ENCODE results near the gene SGO1.

The SGO1 gene

DNA sequence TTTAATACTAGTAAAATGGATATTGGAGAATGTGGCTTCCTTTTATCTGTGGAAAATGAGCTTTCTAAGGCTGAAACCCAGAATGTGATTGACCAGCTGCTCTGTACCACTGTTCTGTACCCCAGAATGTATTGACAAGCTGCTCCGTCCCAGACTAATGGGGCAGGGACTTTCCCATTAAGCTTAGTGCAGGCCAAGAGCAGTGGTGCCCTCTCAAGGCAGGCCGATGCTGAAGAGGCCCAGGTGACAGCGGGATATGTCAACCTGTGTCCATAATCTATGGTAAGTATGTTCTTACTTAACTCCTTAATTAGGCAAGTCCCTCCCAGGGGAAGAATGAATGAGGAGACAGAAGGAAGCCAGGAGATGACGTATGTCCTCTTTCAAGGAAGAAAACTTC, 31.1 kb downstream of the SGO1 start:
- Histone ChIP-seq H3K4me1 (ENCODE audit: control insufficient read depth, insufficient read depth, low read length) (no peaks in the 10 kb centered on the region), H3K9me3 (ENCODE audit: control insufficient read depth in 2 of 2, low read length in 2 of 2) (no peaks in the 10 kb centered on the region), H3K27ac (ENCODE audit: low read length) (no peak overlapping the region), H3K36me3 (ENCODE audit: control insufficient read depth in 2 of 2, insufficient read depth in 2 of 2, low read length in 2 of 2) (peaks cover 0 to 2% of the 10 kb centered on the region in 2 donors), H3K4me3 (ENCODE audit: low read length in 2 of 2) (no peak overlapping the region), H3K27me3 (ENCODE audit: control insufficient read depth in 1 of 2, insufficient read depth in 2 of 2, low read length in 2 of 2) (no peaks in the 10 kb centered on the region), H3K9ac (ENCODE audit: low read length in 2 of 2) (no peak overlapping the region)

- Histone ChIP-seq H3K4me3 (ENCODE audit: low read length in 2 of 2) (no peak overlapping the region), H3K27me3 (ENCODE audit: control insufficient read depth in 1 of 2, insufficient read depth in 2 of 2, low read length in 2 of 2) (no peaks in the 10 kb centered on the region), H3K4me1 (ENCODE audit: control insufficient read depth, insufficient read depth, low read length) (no peaks in the 10 kb centered on the region), H3K9me3 (ENCODE audit: control insufficient read depth in 2 of 2, low read length in 2 of 2) (no peaks in the 10 kb centered on the region), H3K27ac (ENCODE audit: low read length) (no peak overlapping the region), H3K36me3 (ENCODE audit: control insufficient read depth in 2 of 2, insufficient read depth in 2 of 2, low read length in 2 of 2) (peaks cover 0 to 5% of the 10 kb centered on the region in 2 donors), H3K9ac (ENCODE audit: low read length in 2 of 2) (no peak overlapping the region)
Measured at GRCh38 chr3:20154078-20154477, 31.9 kb downstream of the SGO1 start.

- no peak overlapping the region for H3K4me3 ChIP-seq (ENCODE audit: low read length in 2 of 2)
- H3K9me3 ChIP-seq (ENCODE audit: control insufficient read depth in 2 of 2, low read length in 2 of 2), result no peaks in the 10 kb centered on the region
- H3K27me3 ChIP-seq (ENCODE audit: control insufficient read depth in 1 of 2, insufficient read depth in 2 of 2, low read length in 2 of 2), result no peaks in the 10 kb centered on the region
- H3K27ac ChIP-seq (ENCODE audit: low read length), result no peak overlapping the region
- no peak overlapping the region for H3K9ac ChIP-seq (ENCODE audit: low read length in 2 of 2)
- H3K4me1 ChIP-seq (ENCODE audit: control insufficient read depth, insufficient read depth, low read length), result no peaks in the 10 kb centered on the region
- peaks cover 9 to 13% of the 10 kb centered on the region in 2 donors for H3K36me3 ChIP-seq (ENCODE audit: control insufficient read depth in 2 of 2, insufficient read depth in 2 of 2, low read length in 2 of 2)
Measured at GRCh38 chr3:20148466-20148865, 37.5 kb downstream of the SGO1 start.

- no peaks in the 10 kb centered on the region for H3K27me3 ChIP-seq (ENCODE audit: control insufficient read depth in 1 of 2, insufficient read depth in 2 of 2, low read length in 2 of 2)
- H3K9ac ChIP-seq (ENCODE audit: low read length in 2 of 2), result peak overlapping the region in 1 of 2 donors; percentile 11
- peaks cover 10 to 13% of the 10 kb centered on the region in 2 donors for H3K36me3 ChIP-seq (ENCODE audit: control insufficient read depth in 2 of 2, insufficient read depth in 2 of 2, low read length in 2 of 2)
- no peaks in the 10 kb centered on the region for H3K4me1 ChIP-seq (ENCODE audit: control insufficient read depth, insufficient read depth, low read length)
- no peaks in the 10 kb centered on the region for H3K9me3 ChIP-seq (ENCODE audit: control insufficient read depth in 2 of 2, low read length in 2 of 2)
- H3K4me3 ChIP-seq (ENCODE audit: low read length in 2 of 2), result no peak overlapping the region
- peak overlapping the region; percentile 18 for H3K27ac ChIP-seq (ENCODE audit: low read length)
Measured at GRCh38 chr3:20147361-20147760, 38.6 kb downstream of the SGO1 start.

DNA sequence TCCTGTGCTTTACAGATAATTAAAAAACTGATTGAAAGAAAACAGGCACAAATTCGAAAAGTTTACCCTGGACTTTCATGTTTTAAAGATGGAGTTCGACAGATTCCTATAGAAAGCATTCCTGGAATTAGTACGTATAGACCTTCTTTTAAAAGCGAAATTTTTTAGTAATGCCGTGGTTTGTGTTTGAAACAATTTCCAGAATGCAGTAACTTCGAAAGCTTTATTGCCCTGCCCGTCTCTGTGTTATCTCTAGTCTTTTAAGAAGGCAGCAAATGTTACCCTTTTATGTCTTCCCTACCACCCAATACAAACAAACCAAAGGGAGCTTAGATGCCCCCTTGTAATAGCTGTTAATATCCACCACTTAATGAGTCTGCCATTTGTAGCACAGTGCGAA, 39.7 kb downstream of the SGO1 start:
- no peak overlapping the region for H3K4me3 ChIP-seq (ENCODE audit: low read length in 2 of 2)
- no peaks in the 10 kb centered on the region for H3K27me3 ChIP-seq (ENCODE audit: control insufficient read depth in 1 of 2, insufficient read depth in 2 of 2, low read length in 2 of 2)
- H3K27ac ChIP-seq (ENCODE audit: low read length), result no peak overlapping the region
- H3K9ac ChIP-seq (ENCODE audit: low read length in 2 of 2), result no peak overlapping the region
- H3K36me3 ChIP-seq (ENCODE audit: control insufficient read depth in 2 of 2, insufficient read depth in 2 of 2, low read length in 2 of 2), result peaks cover 10 to 13% of the 10 kb centered on the region in 2 donors
- no peaks in the 10 kb centered on the region for H3K9me3 ChIP-seq (ENCODE audit: control insufficient read depth in 2 of 2, low read length in 2 of 2)
- no peaks in the 10 kb centered on the region for H3K4me1 ChIP-seq (ENCODE audit: control insufficient read depth, insufficient read depth, low read length)

GRCh38 chr3:20145874-20146273, 40.1 kb downstream of the SGO1 start:
- H3K4me1 ChIP-seq (ENCODE audit: control insufficient read depth, insufficient read depth, low read length), result no peaks in the 10 kb centered on the region

GRCh38 chr3:20143519-20143918, 42.5 kb downstream of the SGO1 start:
- H3K27ac ChIP-seq (ENCODE audit: low read length), result no peak overlapping the region
- H3K4me1 ChIP-seq (ENCODE audit: control insufficient read depth, insufficient read depth, low read length), result no peaks in the 10 kb centered on the region
- H3K9ac ChIP-seq (ENCODE audit: low read length in 2 of 2), result no peak overlapping the region
- H3K36me3 ChIP-seq (ENCODE audit: control insufficient read depth in 2 of 2, insufficient read depth in 2 of 2, low read length in 2 of 2), result peaks cover 7 to 8% of the 10 kb centered on the region in 2 donors
- H3K4me3 ChIP-seq (ENCODE audit: low read length in 2 of 2), result no peak overlapping the region
- H3K27me3 ChIP-seq (ENCODE audit: control insufficient read depth in 1 of 2, insufficient read depth in 2 of 2, low read length in 2 of 2), result no peaks in the 10 kb centered on the region
- no peaks in the 10 kb centered on the region for H3K9me3 ChIP-seq (ENCODE audit: control insufficient read depth in 2 of 2, low read length in 2 of 2)

More at GRCh38 chr3:20145874-20146273, 40.1 kb downstream of the SGO1 start:
- no peak overlapping the region for H3K27ac ChIP-seq (ENCODE audit: low read length)
- no peaks in the 10 kb centered on the region for H3K27me3 ChIP-seq (ENCODE audit: control insufficient read depth in 1 of 2, insufficient read depth in 2 of 2, low read length in 2 of 2)
- H3K4me3 ChIP-seq (ENCODE audit: low read length in 2 of 2), result no peak overlapping the region
- H3K9me3 ChIP-seq (ENCODE audit: control insufficient read depth in 2 of 2, low read length in 2 of 2), result no peaks in the 10 kb centered on the region
- H3K36me3 ChIP-seq (ENCODE audit: control insufficient read depth in 2 of 2, insufficient read depth in 2 of 2, low read length in 2 of 2), result peaks cover 10 to 13% of the 10 kb centered on the region in 2 donors
- no peak overlapping the region for H3K9ac ChIP-seq (ENCODE audit: low read length in 2 of 2)

DNA sequence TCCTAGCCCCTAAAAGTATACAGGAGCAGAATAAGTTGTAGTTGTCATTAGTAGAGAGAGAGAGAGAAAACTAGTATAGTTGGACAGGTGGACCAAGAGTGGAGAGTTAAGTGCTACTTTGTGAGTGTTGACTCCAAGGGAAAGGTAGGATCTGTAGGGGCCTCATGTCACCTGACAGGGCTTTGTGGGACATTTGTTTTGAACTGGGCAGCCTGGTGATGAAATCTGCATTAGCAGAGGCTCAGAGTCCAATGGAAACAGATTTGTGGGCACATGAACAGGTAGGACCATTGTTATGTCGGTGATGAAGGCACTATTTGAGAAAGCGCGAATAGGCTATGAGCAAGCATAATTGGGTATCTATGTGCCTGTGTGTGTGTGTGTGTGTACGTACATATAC, 43.5 kb downstream of the SGO1 start:
- Histone ChIP-seq H3K9ac (ENCODE audit: low read length in 2 of 2) (no peak overlapping the region), H3K27ac (ENCODE audit: low read length) (peak overlapping the region; percentile 7), H3K36me3 (ENCODE audit: control insufficient read depth in 2 of 2, insufficient read depth in 2 of 2, low read length in 2 of 2) (peaks cover 3% of the 10 kb centered on the region in 2 donors), H3K9me3 (ENCODE audit: control insufficient read depth in 2 of 2, low read length in 2 of 2) (no peaks in the 10 kb centered on the region), H3K4me3 (ENCODE audit: low read length in 2 of 2) (no peak overlapping the region), H3K27me3 (ENCODE audit: control insufficient read depth in 1 of 2, insufficient read depth in 2 of 2, low read length in 2 of 2) (no peaks in the 10 kb centered on the region), H3K4me1 (ENCODE audit: control insufficient read depth, insufficient read depth, low read length) (no peaks in the 10 kb centered on the region)

DNA sequence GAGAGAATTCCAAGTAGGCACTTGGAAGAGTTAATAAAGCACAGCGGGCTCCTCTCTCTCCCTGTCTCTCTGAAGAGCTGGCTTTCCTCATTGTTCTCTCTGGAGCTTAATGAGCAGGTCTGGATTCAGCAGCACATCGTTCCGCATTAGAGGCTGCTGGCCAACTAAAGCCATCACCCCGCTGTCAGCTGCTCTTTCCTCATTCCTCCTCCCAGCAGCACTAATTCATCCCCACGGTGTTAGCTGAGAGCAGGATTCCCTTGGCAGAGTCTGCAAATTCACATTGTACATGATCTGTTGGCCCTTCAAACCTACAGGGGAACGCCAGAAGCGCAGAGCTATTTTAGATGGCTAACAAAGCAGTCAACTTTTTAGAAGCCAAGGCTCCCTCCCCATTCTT, 44.2 kb downstream of the SGO1 start:
- H3K4me1 ChIP-seq (ENCODE audit: control insufficient read depth, insufficient read depth, low read length), result no peaks in the 10 kb centered on the region
- H3K27me3 ChIP-seq (ENCODE audit: control insufficient read depth in 1 of 2, insufficient read depth in 2 of 2, low read length in 2 of 2), result no peaks in the 10 kb centered on the region
- peak overlapping the region in 1 of 2 donors; percentile 24 for H3K4me3 ChIP-seq (ENCODE audit: low read length in 2 of 2)
- H3K27ac ChIP-seq (ENCODE audit: low read length), result peak overlapping the region; percentile 7
- H3K9ac ChIP-seq (ENCODE audit: low read length in 2 of 2), result no peak overlapping the region
- H3K9me3 ChIP-seq (ENCODE audit: control insufficient read depth in 2 of 2, low read length in 2 of 2), result no peaks in the 10 kb centered on the region
- H3K36me3 ChIP-seq (ENCODE audit: control insufficient read depth in 2 of 2, insufficient read depth in 2 of 2, low read length in 2 of 2), result peaks cover 3 to 7% of the 10 kb centered on the region in 2 donors

DNA sequence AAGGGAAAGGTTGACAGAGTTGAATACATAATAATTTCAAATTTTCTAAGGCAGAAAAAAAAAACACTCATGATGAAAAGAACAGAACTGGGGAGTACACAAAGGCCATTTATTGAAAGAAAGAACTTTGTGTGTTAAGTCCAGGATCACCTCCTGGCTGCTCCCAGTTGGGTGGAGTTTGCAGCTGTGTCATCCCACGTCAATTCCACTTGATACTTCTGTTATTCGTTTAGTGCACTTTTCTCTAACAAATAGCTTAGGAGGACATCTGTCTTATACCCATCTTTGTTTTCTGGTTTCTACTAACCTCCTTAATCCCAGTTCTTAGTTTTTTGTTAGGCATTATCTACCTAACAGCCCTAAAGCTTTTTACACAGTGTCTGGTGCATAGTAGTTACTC, 44.7 kb downstream of the SGO1 start:
- Histone ChIP-seq H3K4me3 (ENCODE audit: low read length in 2 of 2) (no peak overlapping the region), H3K36me3 (ENCODE audit: control insufficient read depth in 2 of 2, insufficient read depth in 2 of 2, low read length in 2 of 2) (peaks cover 3 to 7% of the 10 kb centered on the region in 2 donors), H3K9ac (ENCODE audit: low read length in 2 of 2) (no peak overlapping the region), H3K27me3 (ENCODE audit: control insufficient read depth in 1 of 2, insufficient read depth in 2 of 2, low read length in 2 of 2) (no peaks in the 10 kb centered on the region), H3K27ac (ENCODE audit: low read length) (no peak overlapping the region), H3K9me3 (ENCODE audit: control insufficient read depth in 2 of 2, low read length in 2 of 2) (no peaks in the 10 kb centered on the region), H3K4me1 (ENCODE audit: control insufficient read depth, insufficient read depth, low read length) (no peaks in the 10 kb centered on the region)

DNA sequence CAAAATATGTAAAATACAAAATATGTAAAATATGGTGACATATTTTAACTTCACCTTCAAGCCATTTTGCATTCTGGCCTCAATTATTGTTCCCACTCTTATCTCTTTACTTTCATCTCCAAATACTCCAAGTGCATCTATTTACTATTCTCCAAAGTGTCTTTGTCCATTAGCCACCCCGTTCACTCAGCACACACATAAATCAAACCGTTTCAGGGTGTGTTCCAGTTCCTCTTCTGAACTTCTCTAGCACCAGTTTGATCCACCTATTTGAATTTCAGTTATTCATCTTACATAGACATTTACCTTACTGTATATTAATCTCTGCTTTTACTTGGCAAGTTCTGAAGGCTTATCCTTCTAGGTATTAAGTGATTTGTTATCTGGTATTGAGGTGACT, 45.1 kb downstream of the SGO1 start:
- Histone ChIP-seq H3K4me3 (ENCODE audit: low read length in 2 of 2) (no peak overlapping the region), H3K4me1 (ENCODE audit: control insufficient read depth, insufficient read depth, low read length) (no peaks in the 10 kb centered on the region), H3K9ac (ENCODE audit: low read length in 2 of 2) (no peak overlapping the region), H3K36me3 (ENCODE audit: control insufficient read depth in 2 of 2, insufficient read depth in 2 of 2, low read length in 2 of 2) (peaks cover 3 to 7% of the 10 kb centered on the region in 2 donors), H3K9me3 (ENCODE audit: control insufficient read depth in 2 of 2, low read length in 2 of 2) (no peaks in the 10 kb centered on the region), H3K27me3 (ENCODE audit: control insufficient read depth in 1 of 2, insufficient read depth in 2 of 2, low read length in 2 of 2) (no peaks in the 10 kb centered on the region), H3K27ac (ENCODE audit: low read length) (no peak overlapping the region)

Data from stomach smooth muscle (tissue), 2 donors.